HCEC 1CT (cell line): ENCODE results near the gene ANKS1B.

Experiments
- DNase-seq: peaks from one replicate; pipeline ENCODE4 v3.0.0-alpha.2; 2017

The ANKS1B gene

DNA sequence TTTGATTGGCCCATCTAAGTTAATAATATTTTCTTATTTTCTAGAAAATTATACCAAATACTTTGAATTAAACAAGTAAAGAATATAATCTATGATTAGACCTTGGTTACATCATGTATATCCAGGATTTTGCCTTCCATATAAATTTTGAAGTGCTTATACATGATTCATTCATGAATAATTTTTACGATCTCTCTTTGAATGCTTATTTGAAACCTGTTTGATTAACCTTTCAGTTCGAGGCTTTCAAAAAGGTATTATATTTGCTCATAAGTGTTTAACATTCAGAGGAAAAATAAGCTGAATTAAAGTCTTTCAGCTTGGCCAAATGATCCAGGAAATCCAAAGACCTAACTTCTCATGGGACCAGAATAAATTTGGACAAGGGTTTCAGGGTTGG is 832.4 kb downstream of the ANKS1B start:
- DNase-seq, result no peak

- no peak for DNase-seq
Observed at GRCh38 chr12:99151744-99152143, 833.0 kb downstream of the ANKS1B start.

- no peak for DNase-seq
Observed at GRCh38 chr12:99147130-99147529, 837.6 kb downstream of the ANKS1B start.

GRCh38 chr12:99146730-99147129 is 838.0 kb downstream of the ANKS1B start:
- DNase-seq, result no peak

DNA sequence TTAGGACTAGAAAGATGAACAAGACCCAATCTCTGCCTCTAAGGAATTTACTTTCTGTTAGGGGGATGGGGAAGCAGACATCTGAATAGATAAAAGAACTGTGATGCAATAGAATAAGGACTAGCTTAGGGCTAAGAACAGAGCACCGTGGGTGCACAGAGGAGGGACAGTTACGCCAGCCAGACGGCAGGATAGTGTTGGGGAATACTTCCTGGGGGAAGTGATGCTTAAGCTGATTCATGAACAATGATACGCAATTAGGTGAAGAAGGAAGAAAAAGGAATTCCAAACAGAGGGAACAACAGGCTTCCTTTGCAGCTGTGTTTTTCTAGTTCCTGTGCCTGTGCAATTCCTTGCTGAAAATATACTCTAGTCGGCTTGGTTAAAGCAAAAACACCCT is 838.6 kb downstream of the ANKS1B start:
- DNase-seq, result no peak

DNA sequence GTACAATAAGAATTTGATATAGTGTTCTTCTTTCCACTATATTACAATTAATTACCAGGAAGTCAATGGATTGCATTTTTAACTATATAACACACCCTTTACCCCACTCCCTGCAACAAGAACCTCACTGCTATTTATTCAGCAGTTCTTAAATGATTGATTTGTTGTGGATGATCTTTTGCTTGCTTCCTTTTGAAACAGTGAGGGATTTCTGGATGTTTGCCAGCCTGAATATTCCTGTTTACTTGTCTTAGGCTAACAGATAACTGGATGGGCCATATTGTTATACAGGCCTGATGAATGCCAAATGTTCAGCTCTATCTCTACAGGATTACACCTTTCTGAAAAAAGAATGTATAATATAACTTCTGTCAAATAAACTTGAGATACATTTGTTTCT is 842.1 kb downstream of the ANKS1B start:
- no peak for DNase-seq

DNA sequence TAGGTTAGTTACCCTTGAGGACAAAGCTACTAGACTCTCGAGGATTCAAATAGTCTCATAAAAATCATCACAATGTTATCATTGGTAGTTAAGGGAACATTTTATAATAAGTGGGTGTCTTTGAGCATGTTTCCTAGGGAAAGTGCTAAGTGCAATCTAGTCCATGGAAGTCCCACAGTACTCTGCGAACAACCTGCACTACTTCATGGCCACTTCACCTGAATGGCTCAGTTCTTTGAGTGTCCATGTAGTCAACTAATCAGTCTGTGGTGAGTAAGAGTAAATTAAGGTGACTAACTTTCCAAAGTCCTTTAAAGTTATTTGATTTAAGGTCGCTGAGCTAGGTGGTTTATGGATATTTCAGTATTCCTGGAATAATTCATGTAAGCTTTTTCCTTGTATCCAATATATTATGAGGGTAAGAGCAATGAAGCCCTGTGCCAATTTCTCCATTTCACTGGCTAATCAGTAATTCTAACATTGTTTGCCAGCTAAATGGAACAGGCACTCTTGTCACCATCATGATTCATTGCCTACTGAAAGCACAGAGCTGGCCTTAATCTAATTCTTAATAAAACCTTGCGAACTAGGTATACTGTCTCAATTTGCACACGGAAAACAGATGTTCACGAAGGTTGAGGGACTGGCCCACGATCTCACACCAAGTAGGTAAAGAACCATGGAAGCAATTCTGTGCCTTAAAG is 844.6 kb downstream of the ANKS1B start:
- no peak for DNase-seq

DNA sequence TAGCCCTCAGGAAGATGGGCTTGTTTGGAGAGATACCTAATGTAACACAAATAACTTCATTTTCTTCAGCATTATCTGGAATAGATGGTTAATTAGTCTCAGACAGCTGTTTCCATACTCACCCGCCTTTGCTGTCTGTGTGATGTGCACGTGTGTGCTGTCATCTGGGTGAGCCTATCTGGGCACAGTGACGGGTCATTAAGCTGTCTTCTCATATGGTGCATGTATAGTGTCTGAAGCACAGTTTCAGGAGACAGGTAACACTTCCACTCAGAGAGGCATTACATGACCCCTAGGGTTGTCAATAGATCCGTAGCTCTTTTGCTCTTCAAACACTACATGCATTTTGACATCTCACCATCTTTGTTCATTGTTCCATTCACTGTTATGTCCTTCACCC is 846.3 kb downstream of the ANKS1B start:
- no peak for DNase-seq

- DNase-seq, result no peak
Observed at GRCh38 chr12:99137124-99137855, 847.4 kb downstream of the ANKS1B start.

DNA sequence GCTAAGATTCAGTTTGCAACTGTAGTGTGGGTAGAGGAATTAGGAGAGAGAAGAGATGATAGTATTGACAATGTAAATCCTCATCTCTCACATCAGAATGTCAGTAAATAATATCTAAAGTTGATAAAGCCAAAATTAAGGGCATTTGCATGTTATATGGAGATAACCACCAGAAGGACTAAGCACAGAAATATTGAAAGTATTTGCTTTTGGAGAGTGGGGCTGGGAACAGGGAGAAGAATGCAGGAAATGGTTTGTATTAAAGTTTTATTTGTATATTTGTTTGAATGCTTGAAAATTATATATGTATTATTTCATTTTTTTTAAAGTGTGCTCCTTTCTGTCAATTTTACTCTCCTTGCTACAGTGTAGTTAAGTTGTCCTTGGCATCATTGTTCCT is 848.2 kb downstream of the ANKS1B start:
- no peak for DNase-seq

DNA sequence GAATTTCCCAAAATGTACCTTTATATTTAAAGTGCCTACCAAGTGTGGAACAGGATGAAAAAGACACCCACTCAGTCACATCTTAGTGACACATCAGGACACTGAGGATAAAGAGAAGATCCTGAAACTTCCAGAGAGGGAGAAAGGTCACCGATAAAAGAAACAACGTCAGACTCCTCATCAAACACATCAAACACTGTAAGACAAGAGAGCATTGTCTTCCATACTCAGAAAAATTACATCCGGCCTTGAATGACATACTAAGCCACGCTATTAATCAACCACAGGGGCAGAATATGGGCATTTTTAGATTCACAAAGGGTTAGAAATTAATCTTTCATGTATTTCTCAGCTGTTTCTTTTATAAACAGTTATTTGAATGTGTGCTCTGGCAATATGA is 849.4 kb downstream of the ANKS1B start:
- no peak for DNase-seq

- DNase-seq, result no peak
Observed at GRCh38 chr12:99133401-99133800, 851.3 kb downstream of the ANKS1B start.

- no peak for DNase-seq
Observed at GRCh38 chr12:99131751-99132199, 853.0 kb downstream of the ANKS1B start.

- no peak for DNase-seq
Observed at GRCh38 chr12:99130808-99131553, 853.8 kb downstream of the ANKS1B start.

DNA sequence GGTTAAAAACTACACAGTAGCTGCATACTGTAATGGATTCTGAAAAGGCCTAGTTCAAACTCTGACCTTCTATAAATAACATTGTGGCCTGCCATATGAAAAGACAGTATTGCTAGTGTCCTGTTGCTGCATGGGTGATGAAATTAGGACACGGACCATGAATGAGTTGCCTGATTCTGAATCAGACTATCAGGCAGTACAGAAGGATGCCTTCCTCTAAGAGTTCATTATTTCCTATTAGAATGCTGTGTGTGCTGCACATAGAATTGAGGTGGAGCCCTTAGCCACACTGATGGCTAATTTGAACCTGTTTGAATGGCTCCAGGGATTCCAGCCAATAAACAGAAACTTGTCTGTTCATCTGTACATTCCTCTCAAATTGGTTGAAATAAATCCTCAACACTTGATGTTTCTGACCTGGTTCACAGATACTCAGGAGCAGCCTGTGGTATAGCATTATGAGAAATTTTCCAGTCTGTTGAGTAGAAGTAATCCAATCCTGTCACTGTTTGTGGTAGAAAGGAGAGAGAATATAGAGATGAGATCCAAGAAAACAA is 856.4 kb downstream of the ANKS1B start:
- no peak for DNase-seq

DNA sequence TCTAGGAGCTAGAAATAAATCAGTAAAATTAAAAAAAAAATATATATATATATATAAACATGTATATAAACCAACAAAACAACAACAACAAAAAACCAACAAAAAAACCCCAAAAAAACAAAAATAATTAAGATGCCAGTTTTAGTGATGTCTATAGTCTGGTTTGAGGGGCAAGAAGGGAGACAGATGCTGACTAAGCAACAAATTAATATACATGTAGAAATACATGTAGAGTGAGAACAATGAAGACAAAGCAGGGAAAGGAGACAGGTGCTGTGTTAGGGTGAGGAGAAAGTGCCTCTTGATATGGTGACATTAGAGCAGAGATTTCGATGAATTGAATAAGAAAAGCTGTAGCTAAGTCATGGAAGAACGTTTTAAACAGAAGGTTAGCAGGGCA is 861.8 kb downstream of the ANKS1B start:
- DNase-seq, result no peak

GRCh38 chr12:99122496-99122895 is 862.2 kb downstream of the ANKS1B start:
- DNase-seq, result no peak

- no peak for DNase-seq
Observed at GRCh38 chr12:99121546-99121945, 863.2 kb downstream of the ANKS1B start.

DNA sequence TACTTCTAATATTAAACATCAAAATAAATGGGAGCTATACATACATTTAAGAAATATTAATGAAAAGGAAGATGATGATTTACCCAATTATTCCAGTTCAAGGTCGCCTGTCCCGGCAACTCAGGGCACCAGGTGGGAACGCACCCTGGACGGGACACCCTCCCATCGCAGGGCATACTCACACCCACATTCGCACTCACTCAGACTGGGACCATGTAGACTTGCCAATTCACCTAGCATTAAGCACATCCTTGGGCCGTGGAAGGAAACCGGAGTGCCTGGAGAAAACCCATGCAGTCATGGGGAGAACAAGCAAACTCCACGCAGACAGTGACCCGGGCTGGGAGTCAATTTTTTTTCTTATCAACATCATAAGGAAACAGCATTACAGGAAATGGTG is 864.8 kb downstream of the ANKS1B start:
- no peak for DNase-seq

DNA sequence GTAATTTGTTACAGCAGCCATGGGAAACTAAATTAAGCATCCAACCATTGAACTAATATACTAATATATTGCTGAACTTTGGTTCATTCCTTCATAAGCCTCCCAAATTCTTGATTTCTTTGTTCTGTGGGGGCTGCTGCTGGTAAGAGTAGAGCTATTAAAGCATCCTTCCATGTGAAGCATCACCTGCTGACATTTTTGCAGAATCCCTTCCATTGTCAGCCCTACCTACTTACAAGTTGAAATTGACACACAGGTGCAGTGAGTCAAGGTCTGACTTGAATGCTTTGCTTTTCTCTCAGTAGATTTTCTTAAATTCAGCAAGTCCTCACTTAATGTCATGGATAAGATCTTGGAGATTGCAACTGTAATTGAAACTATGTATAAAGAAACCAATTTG is 865.3 kb downstream of the ANKS1B start:
- no peak for DNase-seq

DNA sequence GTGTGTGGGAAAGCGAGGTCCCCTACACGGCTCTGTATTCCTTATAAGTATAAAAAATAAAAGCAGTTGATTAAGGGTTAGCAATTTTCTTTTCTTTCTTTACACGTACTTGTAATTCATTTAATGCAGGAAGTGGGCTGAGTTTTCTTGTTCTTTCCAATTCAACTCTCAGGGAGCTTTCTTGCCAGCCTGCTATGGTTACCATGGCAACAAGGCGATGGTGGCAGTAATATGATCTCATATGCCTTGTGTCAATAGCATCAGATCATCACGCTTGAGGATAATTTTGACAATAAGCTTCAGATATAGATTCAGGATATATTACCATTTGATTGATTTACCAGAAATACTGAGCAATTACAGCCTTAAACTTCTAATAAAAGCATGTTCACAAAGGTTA is 873.1 kb downstream of the ANKS1B start:
- no peak for DNase-seq

DNA sequence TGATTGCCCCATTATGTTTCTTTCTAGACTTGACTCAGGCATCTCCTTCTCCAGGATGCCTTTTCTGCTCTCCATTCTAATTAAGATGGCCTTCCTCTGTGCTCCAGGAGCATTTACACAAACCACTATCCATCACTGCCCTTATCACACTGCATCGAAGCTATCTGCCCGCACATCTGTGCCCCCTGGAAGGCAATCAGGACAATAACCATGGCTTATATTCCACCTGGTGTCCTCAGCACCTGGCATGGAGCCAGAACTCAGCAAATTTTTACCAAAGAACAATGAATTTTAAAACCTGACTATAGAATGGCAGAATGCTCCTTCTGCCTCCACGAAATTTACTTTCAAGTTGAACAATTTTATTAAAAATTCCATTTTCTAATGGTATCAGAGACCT is 873.9 kb downstream of the ANKS1B start:
- DNase-seq, result no peak

- DNase-seq, result no peak
Observed at GRCh38 chr12:99110212-99110611, 874.5 kb downstream of the ANKS1B start.

DNA sequence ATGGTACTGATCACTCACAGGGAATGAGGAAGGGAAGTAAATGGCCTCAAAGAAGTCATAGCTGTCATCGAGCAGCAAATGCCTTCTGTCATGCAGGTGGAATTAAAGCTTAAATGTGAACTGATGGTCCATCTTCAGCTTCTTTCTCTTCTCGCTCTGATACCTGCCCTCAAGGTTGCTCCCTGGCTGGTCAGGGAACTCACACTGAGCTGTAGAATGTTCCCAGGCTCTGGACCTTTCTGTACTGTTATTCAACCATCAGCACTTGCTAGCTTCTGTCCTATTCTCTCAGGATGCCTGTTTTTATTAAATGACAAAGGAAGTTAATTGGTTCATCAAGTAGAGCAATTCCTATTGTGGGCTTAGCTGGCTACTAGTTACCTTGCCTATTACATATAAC is 875.8 kb downstream of the ANKS1B start:
- no peak for DNase-seq
